ENCODE data around the gene NTRK2.

The NTRK2 gene

DNA sequence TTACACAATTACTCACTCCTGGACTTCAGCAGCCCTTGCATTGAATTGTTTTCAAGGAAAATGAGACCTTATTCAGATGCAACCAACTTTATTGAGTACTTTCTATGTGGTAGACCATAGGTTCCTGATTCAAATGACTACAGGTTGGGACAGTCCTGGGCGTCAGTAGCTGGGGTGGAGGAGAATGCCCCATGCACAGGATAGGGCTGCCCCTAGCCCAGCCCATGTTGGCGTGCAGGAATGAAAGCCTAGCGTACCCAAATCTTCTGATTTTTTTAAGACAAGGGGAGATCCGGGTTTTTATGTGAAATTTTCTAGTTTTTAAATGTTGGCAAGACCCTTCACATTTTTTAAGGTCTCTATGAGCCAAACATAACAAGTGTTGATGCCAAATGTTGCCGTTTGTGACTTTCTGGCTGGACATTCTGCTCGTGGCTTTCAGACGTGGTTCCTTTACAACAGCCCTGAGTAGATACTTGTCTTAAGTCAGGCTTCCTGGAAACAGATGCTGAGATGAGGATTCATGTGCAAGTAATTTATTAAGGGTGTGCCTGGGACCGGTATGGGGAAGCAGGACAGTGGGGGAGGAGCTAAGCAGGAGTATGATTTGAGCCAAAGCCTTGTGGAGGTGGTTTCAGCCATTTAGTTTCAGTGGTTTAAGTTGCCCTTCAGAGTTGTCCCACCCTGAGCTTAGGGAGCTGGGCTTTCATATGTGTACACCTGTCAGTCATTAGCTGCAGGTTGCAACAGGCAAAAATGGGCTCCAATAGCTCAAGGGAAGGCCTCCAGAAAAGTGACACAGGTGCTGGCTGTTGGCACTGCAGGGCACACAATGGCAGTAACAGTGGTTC lies 154.1 kb downstream of the NTRK2 start:
- no peak for DNase-seq

DNA sequence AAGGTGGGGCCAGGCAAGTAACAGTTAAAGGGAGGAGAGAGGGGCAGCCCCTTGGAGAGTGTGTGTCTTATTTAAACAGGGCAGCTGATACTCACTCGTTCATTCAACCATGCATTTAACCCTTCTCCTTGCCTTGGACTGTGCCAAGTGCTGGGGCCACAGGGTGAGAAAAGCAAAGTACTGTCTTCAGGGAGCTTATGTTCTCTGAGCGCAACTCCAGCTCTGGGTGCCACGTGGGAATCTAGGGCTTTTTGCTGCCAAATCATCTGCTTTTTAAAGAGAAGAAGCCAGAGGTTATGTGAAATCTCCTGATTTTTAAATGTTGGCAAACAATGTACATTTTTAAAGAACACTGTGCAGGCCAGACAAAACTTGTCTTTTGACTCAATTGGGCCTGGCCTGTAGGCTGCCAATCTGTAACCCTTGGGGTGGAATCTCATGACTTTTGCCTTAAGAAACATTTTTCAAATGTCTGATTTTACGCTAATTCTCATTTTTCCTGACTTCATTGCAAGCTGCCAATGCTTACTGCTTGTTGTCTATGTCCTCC lies 157.8 kb downstream of the NTRK2 start:
- DNase-seq: no peak

DNA sequence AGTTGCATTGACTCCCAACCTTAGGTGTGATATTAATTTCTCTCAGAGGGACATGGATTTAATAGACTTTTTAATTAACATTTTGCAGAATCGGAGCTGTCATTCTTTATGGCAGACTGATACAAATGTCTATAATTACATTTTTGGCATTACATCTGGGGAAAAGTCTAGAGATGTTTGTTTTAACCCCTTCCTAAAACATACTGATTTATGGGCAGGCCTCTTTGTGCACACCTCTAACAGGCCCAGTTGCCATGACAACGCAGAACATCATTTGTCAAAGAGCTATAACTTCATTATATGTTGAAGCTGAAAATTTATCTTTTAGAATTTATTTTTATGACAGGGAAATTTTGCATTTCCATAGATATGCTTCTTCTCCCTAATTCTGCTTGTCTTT lies 158.5 kb downstream of the NTRK2 start:
- DNase-seq: no peak

DNA sequence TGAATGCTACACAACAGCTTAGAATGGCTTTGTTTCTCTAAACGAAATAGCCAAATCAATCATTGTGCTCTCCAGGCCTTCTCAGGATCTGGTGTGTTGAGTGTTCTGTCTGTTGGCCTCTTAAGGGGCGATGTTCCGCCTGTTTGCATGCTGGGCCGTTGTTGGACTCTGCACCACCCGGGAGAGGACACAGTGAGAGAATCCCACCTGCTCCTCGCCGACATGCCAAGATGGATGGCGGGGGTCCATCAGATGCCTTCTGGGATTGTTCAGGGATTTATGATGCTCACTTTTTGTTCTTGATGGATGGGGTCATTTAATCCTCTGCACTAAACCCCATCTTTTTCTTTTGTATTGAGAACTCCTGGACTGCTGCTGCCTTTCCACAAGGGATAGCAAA lies 159.9 kb downstream of the NTRK2 start:
- DNase-seq: no peak

DNA sequence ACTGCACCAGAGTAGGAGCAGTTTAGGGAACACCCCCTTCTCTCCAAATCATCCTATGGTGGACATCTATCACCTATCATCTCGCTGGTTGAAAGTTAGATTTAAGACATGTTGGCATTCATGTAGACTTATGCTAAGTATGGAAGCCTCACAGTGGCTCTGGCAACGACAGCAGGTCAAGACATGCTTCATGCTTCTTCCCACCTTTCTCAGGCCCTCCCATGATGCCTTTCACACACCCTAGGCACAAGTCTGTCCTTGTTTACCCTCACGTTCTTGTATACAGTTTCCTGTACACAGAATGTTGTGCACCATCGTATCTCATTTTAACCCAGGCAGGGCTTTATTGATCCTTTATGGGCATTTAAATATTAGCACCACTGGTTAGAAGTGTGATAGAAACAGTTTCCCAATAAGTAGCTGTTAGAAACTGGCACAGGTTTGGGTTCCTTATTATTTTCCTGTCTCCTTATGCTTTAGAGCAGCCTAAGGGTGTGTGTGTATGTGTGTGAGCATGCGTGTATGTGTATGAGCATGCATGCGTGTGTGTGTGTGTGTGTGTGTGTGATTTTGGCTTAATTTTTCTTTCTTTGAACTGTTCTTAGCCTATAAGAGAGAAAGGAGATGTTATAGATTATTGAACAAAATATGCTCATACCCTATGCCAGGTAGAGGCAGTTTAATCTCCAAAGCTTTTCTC lies 160.6 kb downstream of the NTRK2 start:
- no peak for DNase-seq

DNA sequence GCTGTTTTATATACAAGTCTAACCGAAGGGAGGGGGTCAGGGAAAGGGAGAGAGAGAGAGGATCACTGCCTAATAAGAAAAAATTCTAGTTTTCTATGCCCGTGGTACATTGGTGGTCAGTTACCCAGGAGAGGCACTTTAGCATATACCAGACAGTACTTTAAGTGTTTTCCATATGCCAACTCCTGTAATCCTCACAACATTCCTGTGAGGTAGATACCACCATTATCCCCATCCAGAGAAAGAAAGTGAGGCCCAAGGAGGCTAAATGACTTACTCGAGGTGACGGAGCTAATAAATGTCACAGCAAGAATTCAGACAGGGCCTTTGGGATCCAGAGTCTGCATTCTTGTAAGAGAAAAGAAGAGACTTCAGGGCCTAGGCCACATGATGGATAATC lies 161.8 kb downstream of the NTRK2 start:
- no peak for DNase-seq

DNA sequence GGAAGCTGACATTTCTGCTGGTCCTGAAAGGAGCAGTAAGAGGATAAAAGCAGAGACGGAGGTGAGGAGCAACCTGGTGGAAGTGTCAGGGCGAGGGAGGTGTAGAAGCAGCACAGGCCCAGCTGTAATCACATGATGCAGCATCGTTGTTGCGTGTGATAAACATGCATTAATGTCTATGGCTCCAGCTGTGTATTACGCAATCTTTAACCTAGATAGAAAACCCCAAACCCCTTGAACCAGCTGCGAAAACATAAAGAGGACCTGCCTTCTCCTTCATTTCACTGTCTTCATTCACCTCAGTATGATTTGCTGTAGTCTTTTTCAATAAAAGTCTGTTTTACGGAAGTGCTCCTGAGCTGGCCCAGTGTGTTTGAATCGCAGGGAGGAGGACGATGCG lies 162.9 kb downstream of the NTRK2 start:
- peak; percentile 8 for DNase-seq

DNA sequence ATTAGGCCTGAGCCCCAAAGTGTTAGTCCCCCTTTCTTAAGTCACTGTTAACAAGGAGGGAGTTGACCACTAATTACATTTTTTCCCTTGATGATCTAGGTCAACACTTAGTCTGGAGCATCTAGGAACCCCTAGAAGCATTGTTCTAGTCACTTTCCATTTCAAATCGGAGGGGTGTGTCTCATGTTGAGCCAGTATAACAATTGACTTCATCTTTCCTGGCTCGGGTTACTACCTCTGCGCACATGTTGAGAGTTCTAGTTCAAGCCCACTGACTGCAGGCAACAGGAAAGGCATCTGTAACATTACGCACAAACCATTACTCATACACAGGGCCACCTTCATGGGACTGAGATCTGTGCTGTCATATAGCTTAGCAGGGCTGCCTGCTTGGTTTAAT lies 164.9 kb downstream of the NTRK2 start:
- no peak for DNase-seq

DNA sequence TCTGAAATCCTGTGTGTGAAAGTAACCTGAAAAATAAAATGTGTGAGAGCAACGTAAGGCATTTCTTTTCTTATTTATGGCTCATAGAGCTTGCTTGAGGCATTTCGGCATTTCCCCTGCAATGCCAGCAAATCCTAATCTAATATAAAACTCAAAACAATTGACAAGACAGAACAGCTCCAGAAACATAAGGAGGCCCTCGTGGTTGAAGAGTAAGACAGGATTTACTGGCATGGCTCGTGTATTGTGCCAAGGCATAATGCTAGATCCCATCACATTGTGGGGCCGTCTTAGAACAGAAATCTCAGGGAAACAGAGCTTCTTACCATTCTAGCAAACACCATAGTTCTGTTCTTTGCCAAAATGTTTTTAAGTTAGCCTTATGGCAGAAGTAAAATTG lies 166.2 kb downstream of the NTRK2 start:
- DNase-seq: no peak

DNA sequence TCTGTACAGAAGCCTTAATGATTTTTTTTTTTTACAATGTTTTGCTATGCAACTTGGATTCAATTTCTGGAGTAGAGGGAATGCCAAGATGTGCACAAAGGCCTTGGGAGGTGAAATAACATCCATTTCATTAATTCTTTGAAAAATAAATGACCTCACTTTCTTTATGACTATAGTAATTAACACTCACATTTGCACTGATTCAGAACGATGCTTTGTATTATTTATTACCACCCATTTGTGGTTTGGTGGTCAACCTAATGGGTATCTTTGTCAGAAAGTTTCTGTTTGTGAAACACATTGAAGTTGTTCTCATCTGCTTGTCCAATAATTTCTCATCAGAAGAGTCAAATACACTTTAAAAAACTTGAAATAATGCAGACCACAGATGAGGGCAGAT lies 169.3 kb downstream of the NTRK2 start:
- DNase-seq: no peak

DNA sequence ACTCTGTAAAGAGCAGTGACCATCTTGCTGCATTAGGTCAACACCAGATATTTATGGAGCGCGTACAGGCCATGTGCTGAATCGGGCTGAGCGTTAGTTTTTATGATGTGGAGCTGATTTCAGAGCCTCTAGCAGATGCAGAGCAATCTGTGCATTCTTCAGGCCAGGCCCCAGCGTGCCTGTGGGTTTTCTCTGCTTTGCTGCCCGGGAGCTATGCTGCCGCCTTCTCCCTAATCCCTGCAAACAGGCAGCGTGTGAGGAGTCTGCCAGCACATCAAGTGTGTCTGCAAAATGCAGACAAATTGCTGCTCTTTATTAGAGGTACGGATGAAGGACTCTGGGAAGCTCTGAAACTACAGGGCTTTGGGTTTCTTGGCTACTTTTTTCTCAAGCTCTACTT lies 170.0 kb downstream of the NTRK2 start:
- DNase-seq: no peak

DNA sequence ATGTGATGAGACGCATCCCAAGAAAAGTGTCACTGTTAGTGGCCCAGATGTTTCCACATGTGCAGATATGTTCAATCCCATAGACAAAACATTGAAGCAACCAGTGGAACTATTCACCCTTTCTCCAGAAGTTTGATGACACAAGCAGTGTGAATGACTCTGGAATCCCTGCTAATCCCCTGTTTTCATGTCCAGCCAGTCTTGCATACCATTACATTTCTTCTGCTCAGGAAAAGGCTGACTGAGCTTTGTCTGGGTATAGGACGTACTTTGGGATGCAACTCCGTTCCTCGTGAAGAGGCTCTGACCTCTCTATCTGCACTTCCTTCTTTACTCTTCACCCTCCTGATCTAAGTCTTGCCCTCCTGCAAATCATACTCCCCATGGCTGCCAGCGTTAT lies 172.4 kb downstream of the NTRK2 start:
- no peak for DNase-seq

DNA sequence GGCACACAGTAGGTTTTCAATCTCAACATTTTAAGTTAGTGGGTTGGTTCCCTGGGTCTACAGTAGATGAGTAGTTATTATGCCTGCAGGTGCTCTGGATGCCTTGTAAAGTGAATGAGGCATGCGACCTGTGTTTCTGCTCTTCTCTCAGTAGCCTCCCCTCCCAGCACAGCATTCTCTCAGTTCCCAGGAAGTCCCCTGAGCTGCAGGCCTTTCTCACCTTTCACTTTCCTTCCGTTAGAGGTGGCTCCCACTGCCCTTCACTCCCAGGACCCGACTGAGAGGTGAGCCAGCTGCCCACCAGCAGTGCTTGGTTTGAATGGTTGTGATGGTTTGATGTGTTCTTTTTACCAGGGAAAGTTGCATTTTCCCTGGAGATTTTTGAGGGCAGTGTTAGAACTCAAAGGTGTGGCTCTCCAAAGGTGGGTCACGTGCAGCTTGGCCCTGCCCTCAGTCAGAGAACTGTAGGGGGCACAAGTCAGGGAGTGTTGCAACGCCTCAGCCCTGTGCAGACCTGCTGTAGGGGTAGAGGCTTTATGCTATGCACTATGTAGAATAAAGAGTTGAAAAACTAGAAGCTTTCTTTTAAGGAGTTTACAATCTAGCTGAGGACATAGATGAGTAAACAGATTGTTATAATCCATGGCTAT lies 173.8 kb downstream of the NTRK2 start:
- no peak for DNase-seq

DNA sequence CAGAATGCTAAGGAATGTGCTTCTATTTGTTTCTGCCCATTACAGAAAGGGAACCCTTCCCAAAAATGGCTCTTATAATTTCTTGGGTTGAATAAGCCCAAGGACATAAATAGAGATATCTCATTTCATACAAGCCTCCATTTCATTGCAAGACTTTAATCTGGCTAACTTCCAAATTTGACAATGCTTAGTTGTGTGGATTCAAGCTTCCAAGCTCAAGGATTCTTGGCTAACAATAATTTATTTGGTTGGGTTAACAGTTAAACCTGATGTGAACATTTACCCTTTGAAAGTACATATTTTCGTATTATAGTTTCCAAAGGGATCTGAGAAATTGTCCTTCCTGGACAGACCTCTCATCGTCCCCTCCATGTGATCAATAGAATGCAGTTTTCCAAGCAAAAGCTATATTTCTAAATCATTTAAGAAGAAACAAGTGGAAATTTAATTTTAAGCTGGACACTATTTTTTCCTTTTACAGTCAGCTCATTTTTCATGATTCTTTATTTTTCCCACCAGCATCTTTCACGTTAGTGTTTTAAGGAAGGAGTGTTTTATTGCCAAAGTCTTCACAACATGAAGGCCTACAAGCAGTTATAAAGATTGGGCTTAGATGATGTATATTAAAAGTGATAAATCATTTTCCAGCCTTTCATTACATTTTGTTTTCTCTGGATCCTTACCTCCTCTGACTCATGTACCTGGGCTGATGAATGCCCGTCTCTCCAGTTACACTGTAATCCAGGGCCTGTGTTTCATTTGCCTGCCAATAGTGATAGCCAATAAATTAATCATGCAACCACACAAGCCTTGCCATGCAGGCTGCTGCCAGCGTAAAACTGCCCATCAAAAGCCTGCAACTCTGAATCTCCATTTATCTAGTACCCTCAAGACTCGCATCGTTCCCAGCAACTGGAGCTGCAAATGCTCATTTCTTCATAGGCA lies 176.7 kb downstream of the NTRK2 start:
- no peak for DNase-seq

DNA sequence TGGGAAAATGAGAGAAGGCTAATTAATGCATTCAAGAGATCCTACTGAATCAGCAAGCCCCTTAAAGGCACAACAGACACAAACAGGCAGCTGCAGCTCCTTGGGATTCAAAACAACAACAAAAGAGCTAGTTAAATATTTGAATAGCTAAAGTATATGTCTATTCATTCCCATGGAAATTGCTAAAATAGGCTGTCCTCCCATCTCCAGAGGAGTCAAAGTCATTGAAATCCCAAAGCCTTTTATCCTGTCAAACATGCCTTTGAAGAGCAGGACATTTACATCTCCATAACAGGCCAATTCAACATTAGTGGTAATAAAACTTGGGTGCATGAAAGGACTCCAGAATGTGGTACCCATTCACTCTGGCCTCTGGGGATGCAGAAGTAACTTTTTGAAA lies 177.4 kb downstream of the NTRK2 start:
- DNase-seq: no peak

DNA sequence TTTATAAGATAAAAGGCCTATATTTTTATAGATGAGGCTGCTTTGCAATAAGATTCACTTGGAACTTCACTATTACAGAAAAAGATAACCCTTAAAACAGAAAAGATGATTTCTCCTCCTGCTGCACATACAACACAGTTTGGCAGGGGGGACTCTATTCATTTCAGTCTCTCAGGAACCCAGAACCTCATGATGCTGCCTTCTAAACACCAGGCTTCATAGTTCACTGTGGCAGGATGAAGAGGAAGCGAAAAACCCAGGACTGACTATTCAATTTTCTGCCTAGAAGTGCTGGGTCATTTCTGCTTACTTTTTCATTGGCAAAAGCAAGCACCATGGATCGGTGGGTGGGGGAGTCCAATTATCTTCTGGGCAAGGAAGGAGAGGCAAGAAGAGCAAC lies 179.5 kb downstream of the NTRK2 start:
- peak; percentile 23 for DNase-seq

DNA sequence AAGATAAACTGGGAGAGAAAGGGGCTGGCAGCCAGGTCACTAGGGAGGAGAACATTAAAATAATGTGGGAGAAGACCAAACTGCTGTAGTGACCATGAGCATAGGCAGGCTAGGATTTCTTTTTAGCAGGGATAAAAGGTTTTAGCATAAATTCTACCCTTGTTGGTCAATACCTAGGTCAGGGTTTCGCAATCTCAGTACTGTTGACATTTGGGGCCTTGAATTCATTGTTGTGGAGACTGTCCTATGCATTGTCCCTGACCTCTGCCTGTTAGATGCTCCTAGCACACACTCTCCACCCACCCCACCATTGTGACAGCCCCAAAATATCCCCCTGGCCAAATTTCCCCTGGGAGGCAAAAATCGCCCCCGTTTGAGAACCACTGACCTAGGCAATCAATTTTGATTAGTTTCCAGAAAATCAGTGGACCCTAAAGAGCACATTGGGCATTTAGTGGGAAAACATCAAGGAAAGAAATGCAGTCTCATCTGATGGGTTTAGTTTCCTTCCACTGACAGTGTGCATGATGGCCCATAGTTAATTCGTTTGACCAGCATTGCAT lies 181.4 kb downstream of the NTRK2 start:
- no peak for DNase-seq

DNA sequence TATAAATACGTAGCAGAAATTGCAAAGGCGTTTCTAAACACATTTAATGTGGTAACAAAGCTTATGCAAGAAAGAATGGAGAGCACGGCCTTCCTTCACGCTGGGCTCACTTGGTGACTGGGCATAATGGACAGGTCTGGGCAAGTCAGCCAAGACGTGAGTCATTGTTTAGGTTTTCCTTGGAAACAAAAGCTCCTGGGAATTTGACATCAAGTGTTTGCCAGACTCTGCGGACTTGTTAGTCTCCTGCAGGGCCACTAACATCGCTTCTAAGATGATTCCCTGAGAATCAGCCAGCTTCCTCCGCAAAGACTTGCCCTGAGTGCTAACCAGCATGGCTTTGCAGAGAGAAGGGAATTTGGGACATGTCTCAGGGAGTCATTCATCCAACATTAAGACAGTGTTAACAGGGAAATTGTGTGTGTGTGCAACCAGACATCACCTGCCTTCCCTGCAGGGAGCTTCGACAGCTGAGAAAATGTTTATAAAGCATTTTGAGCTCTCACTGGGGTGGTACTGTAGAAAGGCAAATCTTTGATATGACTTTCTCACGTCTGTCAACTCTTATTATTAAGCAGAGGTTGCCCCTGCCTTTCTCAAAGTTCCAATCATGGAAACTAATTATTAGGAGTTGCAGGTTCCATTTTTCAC lies 182.5 kb downstream of the NTRK2 start:
- DNase-seq: no peak

DNA sequence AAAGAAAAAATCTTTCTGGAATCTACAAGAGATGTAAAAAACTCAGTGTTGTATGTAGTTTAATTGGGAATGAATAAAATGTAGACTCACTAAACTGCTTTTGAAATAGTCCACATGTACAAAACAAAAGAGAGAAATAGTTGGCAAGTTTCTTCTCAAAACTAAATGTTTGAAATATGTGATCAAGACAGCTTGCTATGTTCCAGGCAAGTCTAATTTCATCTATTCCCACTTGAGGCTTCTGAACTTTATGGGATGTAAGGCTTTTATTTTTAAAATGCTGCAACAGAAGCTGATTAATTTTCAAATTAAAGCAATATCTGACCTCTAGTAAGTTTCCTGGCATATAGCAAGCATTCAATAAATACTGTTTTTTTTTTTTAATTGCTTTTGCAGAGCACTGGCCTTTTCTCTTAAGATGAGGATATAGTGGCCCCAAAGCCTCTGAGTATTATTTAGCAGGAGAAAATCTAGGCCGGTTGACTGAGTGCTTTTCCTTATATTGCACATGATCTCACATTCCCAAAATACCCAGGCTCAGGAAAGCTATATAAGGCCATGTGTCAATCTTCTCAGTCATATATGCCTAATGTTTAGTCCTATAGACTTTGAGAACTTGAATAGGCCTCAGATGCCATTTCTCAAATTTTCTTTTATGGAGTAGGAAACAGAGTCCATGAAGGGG lies 183.2 kb downstream of the NTRK2 start:
- no peak for DNase-seq

DNA sequence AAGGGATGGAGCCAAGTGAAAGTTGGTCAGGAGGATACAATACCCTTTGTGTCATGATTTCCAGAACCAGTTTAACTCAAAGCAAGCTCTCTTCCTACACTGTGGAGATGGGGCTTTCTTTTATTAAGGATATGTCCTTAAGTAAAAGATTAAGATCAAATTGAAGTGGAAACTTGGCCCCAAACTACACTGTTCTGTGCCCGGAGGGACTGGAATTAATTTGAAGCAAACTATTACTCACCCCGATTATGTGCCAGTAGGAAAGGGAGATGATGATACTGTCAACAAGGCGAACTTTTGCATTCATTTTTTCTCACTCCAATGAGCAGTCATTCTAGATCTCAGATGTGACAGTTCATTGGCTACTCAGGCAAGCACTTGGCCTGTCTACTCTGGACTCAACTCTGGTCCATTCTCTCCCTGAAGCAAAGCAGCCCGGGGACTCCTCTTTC lies 186.7 kb downstream of the NTRK2 start:
- DNase-seq: no peak

DNA sequence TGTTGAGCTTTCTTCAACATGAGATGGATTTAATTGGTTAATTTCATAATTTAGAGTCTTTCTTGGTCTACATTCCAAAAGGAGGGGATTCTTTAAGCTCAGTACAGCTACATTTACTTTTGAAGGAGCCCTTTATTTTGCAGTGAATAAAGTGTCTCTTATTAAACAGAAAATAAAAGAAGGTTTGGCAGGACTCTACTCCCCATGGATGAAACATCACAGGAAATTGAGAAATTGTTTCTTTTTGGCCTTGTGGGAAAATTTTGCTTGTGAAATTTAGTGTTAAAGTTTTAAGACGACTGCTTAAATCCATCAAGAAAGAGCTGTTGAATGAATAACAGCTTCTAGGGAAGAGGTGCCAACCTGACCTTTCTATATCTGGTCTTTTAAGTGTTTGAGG lies 187.7 kb downstream of the NTRK2 start:
- peak; percentile 45 for DNase-seq

Measured in MV-4-11 (cell line).